ENCODE data around the gene ALDH9A1.
A peak's percentile ranks its signal among the peaks of the same experiment; 100 is the strongest.
"Not testable (repeated sequence)": the region's sequence is repeated elsewhere in the genome, so short reads cannot be mapped to it uniquely, and the experiment has no call there.

ALDH9A1 gene

GRCh38 chr1:165686121-165686970 is 12.0 kb downstream of the ALDH9A1 start:
- DNase-seq = no peak

GRCh38 chr1:165683848-165684485 is 14.4 kb downstream of the ALDH9A1 start:
- DNase-seq = no peak

- DNase-seq = not testable (repeated sequence)
These were observed 17.6 kb downstream of the ALDH9A1 start for GRCh38 chr1:165680773-165681172.

- DNase-seq = no peak
These were observed 18.1 kb downstream of the ALDH9A1 start for GRCh38 chr1:165680303-165680702.

- DNase-seq = no peak
These were observed 18.9 kb downstream of the ALDH9A1 start for GRCh38 chr1:165679282-165680036.

GRCh38 chr1:165678509-165678908 is 19.9 kb downstream of the ALDH9A1 start:
- DNase-seq = peak; percentile 12

GRCh38 chr1:165675794-165676193 is 22.6 kb downstream of the ALDH9A1 start:
- DNase-seq = no peak

GRCh38 chr1:165674599-165674998 is 23.8 kb downstream of the ALDH9A1 start:
- DNase-seq = no peak

- no peak for DNase-seq
These were observed 26.8 kb downstream of the ALDH9A1 start for GRCh38 chr1:165671526-165671925.

GRCh38 chr1:165668184-165668583 is 30.2 kb downstream of the ALDH9A1 start:
- DNase-seq = no peak

- no peak for DNase-seq
These were observed 32.1 kb downstream of the ALDH9A1 start for GRCh38 chr1:165666152-165666825.

- DNase-seq = no peak
These were observed 36.2 kb downstream of the ALDH9A1 start for GRCh38 chr1:165662186-165662585.

- DNase-seq = no peak
These were observed 36.7 kb downstream of the ALDH9A1 start for GRCh38 chr1:165661703-165662102.

GRCh38 chr1:165659581-165659895 is 38.8 kb downstream of the ALDH9A1 start:
- no peak for DNase-seq

- DNase-seq = not testable (repeated sequence)
These were observed 39.4 kb downstream of the ALDH9A1 start for GRCh38 chr1:165658766-165659580.

- DNase-seq = no peak
These were observed 47.3 kb downstream of the ALDH9A1 start for GRCh38 chr1:165650981-165651625.

GRCh38 chr1:165648919-165649572 is 49.3 kb downstream of the ALDH9A1 start:
- DNase-seq = no peak

GRCh38 chr1:165647970-165648369 is 50.4 kb downstream of the ALDH9A1 start:
- DNase-seq = no peak

GRCh38 chr1:165647517-165647916 is 50.8 kb downstream of the ALDH9A1 start:
- no peak for DNase-seq

GRCh38 chr1:165645654-165646366 is 52.6 kb downstream of the ALDH9A1 start:
- DNase-seq = peak; percentile 39
